HG03432 (cell line): ENCODE results near the gene DMD.

Experiments
- ATAC-seq: cut with Tn5 transposase; IDR thresholded peaks from one replicate; pipeline ENCODE4 v1.9.1; 2021; ENCODE audit warnings: mild to moderate bottlenecking, moderate library complexity; ENCODE audit not compliant: unreplicated experiment

Gene DMD

GRCh38 chrX:31110657-31111056 lies 2100.7 kb downstream of the DMD start:
- no peak for ATAC-seq

- ATAC-seq: peak; percentile 84
Measured at GRCh38 chrX:31099536-31100090, 2111.7 kb downstream of the DMD start.

- no peak for ATAC-seq
Measured at GRCh38 chrX:31098079-31098478, 2113.3 kb downstream of the DMD start.

- peak; percentile 59 for ATAC-seq
Measured at GRCh38 chrX:31093639-31093975, 2117.7 kb downstream of the DMD start.

GRCh38 chrX:31092970-31093638 lies 2118.2 kb downstream of the DMD start:
- ATAC-seq: peak; percentile 70

- ATAC-seq: peak; percentile 2
Measured at GRCh38 chrX:31092476-31092875, 2118.9 kb downstream of the DMD start.

GRCh38 chrX:31091819-31092218 lies 2119.5 kb downstream of the DMD start:
- no peak for ATAC-seq

- ATAC-seq: no peak
Measured at GRCh38 chrX:31074522-31074921, 2136.8 kb downstream of the DMD start.

GRCh38 chrX:31071725-31072124 lies 2139.6 kb downstream of the DMD start, which contains the start of gene FTHL17:
FTHL17 (minus strand) TSS chrX:31072041; CDS start chrX:31071953, 88 bp downstream.
- ATAC-seq: no peak

- ATAC-seq: no peak
Measured at GRCh38 chrX:31071262-31071661, 2140.1 kb downstream of the DMD start.

- peak; percentile 75 for ATAC-seq
Measured at GRCh38 chrX:31070057-31070468, 2141.3 kb downstream of the DMD start.
